Hepatocyte (in vitro differentiated cells): ENCODE results near the gene AFAP1.

Experiments used
- EZH2 ChIP-seq: fragments of 200-600 bp; sonication (generic); IDR thresholded peaks from 2 replicates; pipeline ENCODE4 v1.6.1; 2016; ENCODE audit warnings: antibody characterized with exemption, mild to moderate bottlenecking, borderline replicate concordance
- TF ChIP-seq, protein P1 (sequence below): fragments of 200-600 bp; sonication (generic); IDR thresholded peaks from 2 replicates; pipeline ENCODE4 v1.5.1; 2016; ENCODE audit warnings: antibody characterized with exemption, mild to moderate bottlenecking; ENCODE audit not compliant: poor library complexity

DNA sequence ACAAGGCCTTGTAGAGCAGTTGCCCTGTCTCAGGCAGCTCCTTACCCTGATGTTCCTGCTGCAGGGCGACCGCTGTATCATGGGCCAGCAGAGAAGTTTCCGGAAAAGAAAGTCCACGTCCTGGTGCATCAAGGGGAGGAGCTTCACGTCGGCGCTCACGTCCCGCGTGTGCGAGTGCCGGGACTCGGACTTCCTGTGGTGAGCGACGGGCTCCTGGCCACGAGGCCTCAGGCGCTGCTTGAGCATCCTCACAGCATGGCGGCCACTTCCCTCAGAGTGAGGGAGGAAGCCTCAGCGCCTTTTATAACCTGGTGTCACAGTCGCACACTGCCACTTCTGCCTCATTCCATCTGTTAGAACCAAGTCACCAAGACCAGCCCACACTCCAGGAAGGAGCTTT lies 225.5 kb downstream of the AFAP1 start:
- no peak for TF ChIP-seq EZH2
- TF ChIP-seq, protein P1, sequence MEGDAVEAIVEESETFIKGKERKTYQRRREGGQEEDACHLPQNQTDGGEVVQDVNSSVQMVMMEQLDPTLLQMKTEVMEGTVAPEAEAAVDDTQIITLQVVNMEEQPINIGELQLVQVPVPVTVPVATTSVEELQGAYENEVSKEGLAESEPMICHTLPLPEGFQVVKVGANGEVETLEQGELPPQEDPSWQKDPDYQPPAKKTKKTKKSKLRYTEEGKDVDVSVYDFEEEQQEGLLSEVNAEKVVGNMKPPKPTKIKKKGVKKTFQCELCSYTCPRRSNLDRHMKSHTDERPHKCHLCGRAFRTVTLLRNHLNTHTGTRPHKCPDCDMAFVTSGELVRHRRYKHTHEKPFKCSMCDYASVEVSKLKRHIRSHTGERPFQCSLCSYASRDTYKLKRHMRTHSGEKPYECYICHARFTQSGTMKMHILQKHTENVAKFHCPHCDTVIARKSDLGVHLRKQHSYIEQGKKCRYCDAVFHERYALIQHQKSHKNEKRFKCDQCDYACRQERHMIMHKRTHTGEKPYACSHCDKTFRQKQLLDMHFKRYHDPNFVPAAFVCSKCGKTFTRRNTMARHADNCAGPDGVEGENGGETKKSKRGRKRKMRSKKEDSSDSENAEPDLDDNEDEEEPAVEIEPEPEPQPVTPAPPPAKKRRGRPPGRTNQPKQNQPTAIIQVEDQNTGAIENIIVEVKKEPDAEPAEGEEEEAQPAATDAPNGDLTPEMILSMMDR, result no peak
